Measurements from ENCODE around the gene CYP39A1.

CYP39A1 gene

GRCh38 chr6:46688117-46688965 is 35.7 kb upstream of the CYP39A1 start:
- no peak overlapping the region for H3K4me3 ChIP-seq (ENCODE audit: low read depth, low read length)
- TF ChIP-seq CTCF (IDR thresholded peaks at IDR 0.05; ENCODE audit: low read depth, low read length) = no peak

- no peak for TF ChIP-seq CTCF (IDR thresholded peaks at IDR 0.05; ENCODE audit: low read depth, low read length)
- no peak within 1 kb of the TSS for H3K4me3 ChIP-seq (ENCODE audit: low read depth, low read length)
Measured at GRCh38 chr6:46687619-46688097, 35.0 kb upstream of the CYP39A1 start, which contains the start of gene TDRD6. TSS of gene TDRD6 (plus strand) at chr6:46687885. CDS start at chr6:46688129, 244 bp downstream.

- no peak overlapping the region for H3K4me3 ChIP-seq (ENCODE audit: low read depth, low read length)
- TF ChIP-seq CTCF (IDR thresholded peaks at IDR 0.05; ENCODE audit: low read depth, low read length) = no peak
Measured at GRCh38 chr6:46684771-46685170, 32.2 kb upstream of the CYP39A1 start.

- no peak for TF ChIP-seq CTCF (IDR thresholded peaks at IDR 0.05; ENCODE audit: low read depth, low read length)
- no peak overlapping the region for H3K4me3 ChIP-seq (ENCODE audit: low read depth, low read length)
Measured at GRCh38 chr6:46677314-46677654, 24.7 kb upstream of the CYP39A1 start.

GRCh38 chr6:46676604-46677313 is 24.1 kb upstream of the CYP39A1 start:
- TF ChIP-seq CTCF (IDR thresholded peaks at IDR 0.05; ENCODE audit: low read depth, low read length) = no peak
- H3K4me3 ChIP-seq (ENCODE audit: low read depth, low read length) = no peak overlapping the region

GRCh38 chr6:46674410-46674809 is 21.8 kb upstream of the CYP39A1 start:
- TF ChIP-seq CTCF (IDR thresholded peaks at IDR 0.05; ENCODE audit: low read depth, low read length) = no peak
- H3K4me3 ChIP-seq (ENCODE audit: low read depth, low read length) = no peak overlapping the region

GRCh38 chr6:46667377-46667776 is 14.8 kb upstream of the CYP39A1 start:
- no peak overlapping the region for H3K4me3 ChIP-seq (ENCODE audit: low read depth, low read length)

More at GRCh38 chr6:46667377-46667776, 14.8 kb upstream of the CYP39A1 start:
- TF ChIP-seq CTCF (IDR thresholded peaks at IDR 0.05; ENCODE audit: low read depth, low read length) = no peak

All from WI38 (cell line).